Activated CD8-positive, alpha-beta T cell treated with anti-CD3 and anti-CD28 coated beads for 36 hours (primary cell): Measurements from ENCODE around the gene SOX13. TPM values are rescaled to one million over a fixed set of nuclear protein-coding genes. Genes with fewer than 3 reads are reported as not detected.

Experiments used
- ATAC-seq: fragments of 200-7000 bp; cut with Tn5 transposase; one replicate; pipeline ENCODE4 v1.10.0; 2021; ENCODE audit warnings: mild to moderate bottlenecking, moderate library complexity
- CTCF ChIA-PET: fragments of 350-600 bp; sonication (Branson Sonifier 250); formaldehyde crosslinking; loops from one replicate; lab custom pipeline; 2021; ENCODE audit warnings: antibody characterized with exemption; lab: Charles Lee
- POLR2A ChIA-PET: fragments of 350-600 bp; sonication (Branson Sonifier 250); formaldehyde crosslinking; loops from one replicate; lab custom pipeline; 2021; ENCODE audit warnings: antibody characterized with exemption; lab: Charles Lee
- DNase-seq: peaks from one replicate; pipeline ENCODE4 v3.0.0-alpha.2; 2020
- H3K27ac Mint-ChIP-seq: one replicate; pipeline ENCODE4 v1.8.0; 2021; ENCODE audit warnings: mild to moderate bottlenecking, mixed read lengths
- H3K27me3 Mint-ChIP-seq: one replicate; pipeline ENCODE4 v1.8.0; 2021; ENCODE audit warnings: mixed read lengths
- H3K36me3 Mint-ChIP-seq: one replicate; pipeline ENCODE4 v1.8.0; 2021; ENCODE audit warnings: low read depth, mixed read lengths
- H3K4me1 Mint-ChIP-seq: one replicate; pipeline ENCODE4 v1.8.0; 2021; ENCODE audit warnings: low read depth, mixed read lengths
- H3K4me3 Mint-ChIP-seq: one replicate; pipeline ENCODE4 v1.8.0; 2021; ENCODE audit warnings: mild to moderate bottlenecking, moderate library complexity, mixed read lengths
- H3K9me3 Mint-ChIP-seq: one replicate; pipeline ENCODE4 v1.8.0; 2021; ENCODE audit warnings: mixed read lengths
- CTCF ChIP-seq: fragments of 200-600 bp; IDR thresholded peaks from one replicate; pipeline ENCODE4 v1.8.0; 2022; ENCODE audit warnings: antibody characterized with exemption, mild to moderate bottlenecking
- intact Hi-C: fragments of 100-400 bp; cut with micrococcal nuclease; formaldehyde crosslinking; loops from one replicate; pipeline ENCODE4 v1.10.0; 2022
- total RNA-seq, 2 experiments: library from RNA; stranded (reverse); gene quantifications; one replicate each; pipeline ENCODE4 v1.2.3, GENCODE V29; 2021

The SOX13 gene
- total RNA-seq, 2 experiments from 2014 or later, result 1.6 to 1.7 TPM

GRCh38 chr1:204106825-204107224, 33.9 kb downstream of the SOX13 start:
- H3K4me3 Mint-ChIP-seq, result no peak overlapping the region
- ChIA-PET CTCF (no interaction called here), POLR2A (interaction anchor here (1.2 kb wide), 1 partner anchor 10 kb away, joined by 4 read pairs; no protein-coding TSS in a partner anchor)
- DNase-seq, result no peak
- no peak for ATAC-seq
- H3K4me1 Mint-ChIP-seq, result peaks cover 33% of the 10 kb centered on the region
- H3K27ac Mint-ChIP-seq, result no peak overlapping the region
- no peaks in the 10 kb centered on the region for H3K36me3 Mint-ChIP-seq
- no peak for TF ChIP-seq CTCF
- no peaks in the 10 kb centered on the region for H3K9me3 Mint-ChIP-seq
- intact Hi-C loops, result no loop called here
- no peaks in the 10 kb centered on the region for H3K27me3 Mint-ChIP-seq

- Mint-ChIP-seq H3K4me1 (peaks cover 23% of the 10 kb centered on the region), H3K4me3 (no peak overlapping the region), H3K9me3 (no peaks in the 10 kb centered on the region), H3K27me3 (no peaks in the 10 kb centered on the region), H3K36me3 (no peaks in the 10 kb centered on the region), H3K27ac (no peak overlapping the region)
- no peak for TF ChIP-seq CTCF
- ChIA-PET CTCF (interaction anchor here (1.8 kb wide), 1 partner anchor 21 kb away, joined by 9 read pairs; no protein-coding TSS in a partner anchor), POLR2A (interaction anchor here (0.6 to 1.2 kb wide), 2 partner anchors 9 to 328 kb away, joined by 3 to 4 read pairs; no protein-coding TSS in a partner anchor)
- no peak for ATAC-seq
- no peak for DNase-seq
- intact Hi-C loops, result no loop called here
These were observed 35.0 kb downstream of the SOX13 start for GRCh38 chr1:204107892-204108291.

- Mint-ChIP-seq H3K4me3 (no peak overlapping the region), H3K27me3 (no peaks in the 10 kb centered on the region), H3K4me1 (peaks cover 17% of the 10 kb centered on the region), H3K36me3 (no peaks in the 10 kb centered on the region), H3K27ac (no peak overlapping the region), H3K9me3 (no peaks in the 10 kb centered on the region)
- no peak for ATAC-seq
- POLR2A ChIA-PET, result interaction anchor here (1.2 kb wide), 1 partner anchor 8 kb away, joined by 4 read pairs; no protein-coding TSS in a partner anchor
- CTCF ChIA-PET, result interaction anchor here (1.8 kb wide), 1 partner anchor 20 kb away, joined by 9 read pairs; no protein-coding TSS in a partner anchor
- DNase-seq, result no peak
- TF ChIP-seq CTCF, result no peak
- intact Hi-C loops, result no loop called here
These were observed 35.6 kb downstream of the SOX13 start for GRCh38 chr1:204108312-204109141.

- H3K27ac Mint-ChIP-seq, result no peak overlapping the region
- H3K27me3 Mint-ChIP-seq, result no peaks in the 10 kb centered on the region
- no peaks in the 10 kb centered on the region for H3K36me3 Mint-ChIP-seq
- no peak for DNase-seq
- no peak overlapping the region for H3K4me3 Mint-ChIP-seq
- POLR2A ChIA-PET, result no interaction called here
- no peak for ATAC-seq
- no peak for TF ChIP-seq CTCF
- H3K9me3 Mint-ChIP-seq, result no peaks in the 10 kb centered on the region
- intact Hi-C loops, result no loop called here
- CTCF ChIA-PET, result interaction anchor here (1.3 kb wide), 2 partner anchors 52 to 239 kb away, joined by 4 to 5 read pairs; no protein-coding TSS in a partner anchor
- H3K4me1 Mint-ChIP-seq, result peaks cover 1% of the 10 kb centered on the region
These were observed 38.1 kb downstream of the SOX13 start for GRCh38 chr1:204110894-204111633.
